Measurements from ENCODE around the gene HES5. TPM values are rescaled to one million over a fixed set of nuclear protein-coding genes. Genes with fewer than 3 reads are reported as not detected.
A peak's percentile ranks its signal among the peaks of the same experiment; 100 is the strongest.

HES5 gene
- total RNA-seq, 1 experiment from 2014 or later, result not detected

GRCh38 chr1:2535981-2536380, 5.9 kb upstream of the HES5 start:
- Histone ChIP-seq H3K27ac (no peak overlapping the region), H3K27me3 (replicated peaks) (0 out of 2 replicates have a peak, but pooled peaks cover 2% of the 10 kb centered on the region), H3K4me1 (replicated peaks) (peaks cover 29% of the 10 kb centered on the region), H3K9me3 (replicated peaks) (no peaks in the 10 kb centered on the region), H3K4me3 (no peak overlapping the region), H3K36me3 (no peaks in the 10 kb centered on the region)
- no peak for DNase-seq (ENCODE audit: low read depth in 1 of 2, low spot score in 2 of 2)

GRCh38 chr1:2535455-2535854, 5.4 kb upstream of the HES5 start:
- H3K36me3 ChIP-seq, result no peaks in the 10 kb centered on the region
- 0 out of 2 replicates have a peak, but pooled peaks cover 2% of the 10 kb centered on the region for H3K27me3 ChIP-seq (replicated peaks)
- H3K4me1 ChIP-seq (replicated peaks), result peaks cover 29% of the 10 kb centered on the region
- H3K4me3 ChIP-seq, result no peak overlapping the region
- no peak overlapping the region for H3K27ac ChIP-seq
- H3K9me3 ChIP-seq (replicated peaks), result no peaks in the 10 kb centered on the region
- no peak for DNase-seq (ENCODE audit: low read depth in 1 of 2, low spot score in 2 of 2)

GRCh38 chr1:2534687-2535441, 4.8 kb upstream of the HES5 start:
- H3K27ac ChIP-seq, result no peak overlapping the region
- H3K36me3 ChIP-seq, result no peaks in the 10 kb centered on the region
- no peaks in the 10 kb centered on the region for H3K9me3 ChIP-seq (replicated peaks)
- H3K4me1 ChIP-seq (replicated peaks), result peaks cover 29% of the 10 kb centered on the region
- peak in 1 of 2 experiments; percentile 28 for DNase-seq (ENCODE audit: low read depth in 1 of 2, low spot score in 2 of 2)
- 0 out of 2 replicates have a peak, but pooled peaks cover 2% of the 10 kb centered on the region for H3K27me3 ChIP-seq (replicated peaks)
- H3K4me3 ChIP-seq, result no peak overlapping the region

GRCh38 chr1:2534315-2534686, 4.2 kb upstream of the HES5 start:
- Histone ChIP-seq H3K36me3 (no peaks in the 10 kb centered on the region), H3K4me1 (replicated peaks) (peaks cover 29% of the 10 kb centered on the region), H3K27me3 (replicated peaks) (0 out of 2 replicates have a peak, but pooled peaks cover 2% of the 10 kb centered on the region), H3K9me3 (replicated peaks) (no peaks in the 10 kb centered on the region), H3K27ac (no peak overlapping the region), H3K4me3 (no peak overlapping the region)
- DNase-seq (ENCODE audit: low read depth in 1 of 2, low spot score in 2 of 2), result no peak

- Histone ChIP-seq H3K4me3 (no peak overlapping the region), H3K4me1 (replicated peaks) (peaks cover 29% of the 10 kb centered on the region), H3K9me3 (replicated peaks) (no peaks in the 10 kb centered on the region), H3K27ac (no peak overlapping the region), H3K27me3 (replicated peaks) (0 out of 2 replicates have a peak, but pooled peaks cover 2% of the 10 kb centered on the region), H3K36me3 (no peaks in the 10 kb centered on the region)
- no peak for DNase-seq (ENCODE audit: low read depth in 1 of 2, low spot score in 2 of 2)
Observed at GRCh38 chr1:2533365-2533764, 3.3 kb upstream of the HES5 start.

GRCh38 chr1:2532485-2533160, 2.6 kb upstream of the HES5 start:
- H3K27ac ChIP-seq, result no peak overlapping the region

GRCh38 chr1:2530513-2531361, 674 bp upstream of the HES5 start:
- H3K36me3 ChIP-seq, result peaks cover 3% of the 10 kb centered on the region; the same call in 1 of the 2 replicates
- DNase-seq (ENCODE audit: low read depth in 1 of 2, low spot score in 2 of 2), result no peak
- no peak overlapping the region for H3K27ac ChIP-seq
- no peaks in the 10 kb centered on the region for H3K9me3 ChIP-seq (replicated peaks)
- H3K4me1 ChIP-seq (replicated peaks), result peaks cover 33% of the 10 kb centered on the region
- H3K4me3 ChIP-seq, result no peak overlapping the region
- H3K27me3 ChIP-seq (replicated peaks), result 0 out of 2 replicates have a peak, but pooled peaks cover 2% of the 10 kb centered on the region

More at GRCh38 chr1:2532485-2533160, 2.6 kb upstream of the HES5 start:
- DNase-seq (ENCODE audit: low read depth in 1 of 2, low spot score in 2 of 2), result no peak
- Histone ChIP-seq H3K27me3 (replicated peaks) (0 out of 2 replicates have a peak, but pooled peaks cover 2% of the 10 kb centered on the region), H3K4me1 (replicated peaks) (peaks cover 29% of the 10 kb centered on the region), H3K9me3 (replicated peaks) (no peaks in the 10 kb centered on the region), H3K36me3 (no peaks in the 10 kb centered on the region), H3K4me3 (no peak overlapping the region)

GRCh38 chr1:2528966-2529783, 888 bp downstream of the HES5 start:
- H3K27me3 ChIP-seq (replicated peaks), result 0 out of 2 replicates have a peak, but pooled peaks cover 2% of the 10 kb centered on the region
- H3K27ac ChIP-seq, result no peak overlapping the region
- peaks cover 12% of the 10 kb centered on the region for H3K36me3 ChIP-seq
- DNase-seq (ENCODE audit: low read depth in 1 of 2, low spot score in 2 of 2), result no peak
- no peak overlapping the region for H3K4me3 ChIP-seq
- H3K4me1 ChIP-seq (replicated peaks), result peaks cover 31% of the 10 kb centered on the region
- H3K9me3 ChIP-seq (replicated peaks), result no peaks in the 10 kb centered on the region

- H3K27me3 ChIP-seq (replicated peaks), result 0 out of 2 replicates have a peak, but pooled peaks cover 2% of the 10 kb centered on the region
- H3K9me3 ChIP-seq (replicated peaks), result no peaks in the 10 kb centered on the region
- H3K4me3 ChIP-seq, result no peak overlapping the region
- peaks cover 16% of the 10 kb centered on the region for H3K36me3 ChIP-seq
- peaks cover 32% of the 10 kb centered on the region for H3K4me1 ChIP-seq (replicated peaks)
- no peak overlapping the region for H3K27ac ChIP-seq
- no peak for DNase-seq (ENCODE audit: low read depth in 1 of 2, low spot score in 2 of 2)
Observed at GRCh38 chr1:2528611-2528965, 1.5 kb downstream of the HES5 start.

GRCh38 chr1:2528016-2528415, 2.0 kb downstream of the HES5 start:
- H3K4me1 ChIP-seq (replicated peaks), result peaks cover 32% of the 10 kb centered on the region
- H3K27ac ChIP-seq, result no peak overlapping the region
- H3K9me3 ChIP-seq (replicated peaks), result no peaks in the 10 kb centered on the region
- DNase-seq (ENCODE audit: low read depth in 1 of 2, low spot score in 2 of 2), result no peak
- H3K27me3 ChIP-seq (replicated peaks), result 0 out of 2 replicates have a peak, but pooled peaks cover 2% of the 10 kb centered on the region
- H3K4me3 ChIP-seq, result no peak overlapping the region
- peaks cover 17% of the 10 kb centered on the region for H3K36me3 ChIP-seq

- no peaks in the 10 kb centered on the region for H3K9me3 ChIP-seq (replicated peaks)
- peaks cover 32% of the 10 kb centered on the region for H3K4me1 ChIP-seq (replicated peaks)
- H3K4me3 ChIP-seq, result no peak overlapping the region
- no peak overlapping the region for H3K27ac ChIP-seq
- H3K36me3 ChIP-seq, result peaks cover 19% of the 10 kb centered on the region
- H3K27me3 ChIP-seq (replicated peaks), result 0 out of 2 replicates have a peak, but pooled peaks cover 2% of the 10 kb centered on the region
- no peak for DNase-seq (ENCODE audit: low read depth in 1 of 2, low spot score in 2 of 2)
Observed at GRCh38 chr1:2527556-2527860, 2.6 kb downstream of the HES5 start.

- H3K4me3 ChIP-seq, result peak overlapping the region; percentile 78
- 0 out of 2 replicates have a peak, but pooled peaks cover 2% of the 10 kb centered on the region for H3K27me3 ChIP-seq (replicated peaks)
- no peak overlapping the region for H3K27ac ChIP-seq
- H3K9me3 ChIP-seq (replicated peaks), result no peaks in the 10 kb centered on the region
- peaks cover 19% of the 10 kb centered on the region for H3K36me3 ChIP-seq
- H3K4me1 ChIP-seq (replicated peaks), result peaks cover 32% of the 10 kb centered on the region
- DNase-seq (ENCODE audit: low read depth in 1 of 2, low spot score in 2 of 2), result no peak
Observed at GRCh38 chr1:2526824-2527555, 3.1 kb downstream of the HES5 start.
